BLaER1 treated with 17β-estradiol and CSF1 and Interleukin-3, amounts not matched to agents 10 nM and 100 nM (cell line): ENCODE measurements around the gene BPIFB3.
"Not testable (repeated sequence)": the region's sequence is repeated elsewhere in the genome, so short reads cannot be mapped to it uniquely, and the experiment has no call there.

Experiments used
- H3K27ac ChIP-seq, 11 experiments: shearing (Covaris generic); formaldehyde crosslinking; 2 replicates each; pipeline ENCODE4 v1.8.1; 2022
- H3K27me3 ChIP-seq, 11 experiments: shearing (Covaris generic); formaldehyde crosslinking; 2 replicates each; pipeline ENCODE4 v1.8.1; 2022
- H3K36me3 ChIP-seq, 11 experiments: shearing (Covaris generic); formaldehyde crosslinking; 2 replicates each; pipeline ENCODE4 v1.8.1; 2022
- H3K4me1 ChIP-seq, 10 experiments: shearing (Covaris generic); formaldehyde crosslinking; 2 replicates each; pipeline ENCODE4 v1.8.1; 2022
- H3K4me2 ChIP-seq, 11 experiments: shearing (Covaris generic); formaldehyde crosslinking; 2 replicates each; pipeline ENCODE4 v1.8.1; 2022
- H3K4me3 ChIP-seq, 10 experiments: shearing (Covaris generic); formaldehyde crosslinking; 2 replicates each; pipeline ENCODE4 v1.8.1; 2022
- H3K9ac ChIP-seq, 11 experiments: shearing (Covaris generic); formaldehyde crosslinking; 2 replicates each; pipeline ENCODE4 v1.8.1; 2022
- H3K9me3 ChIP-seq, 11 experiments: shearing (Covaris generic); formaldehyde crosslinking; replicated peaks in 1 of 11; 2 replicates each; pipeline ENCODE4 v1.8.1; 2022
- H4K20me1 ChIP-seq, 11 experiments: shearing (Covaris generic); formaldehyde crosslinking; 2 replicates each; pipeline ENCODE4 v1.8.1; 2022
- Cebpa-rat ChIP-seq, 11 experiments: shearing (Covaris generic); IDR thresholded peaks; 2 replicates each; pipeline ENCODE4 v1.8.1; 2022

BPIFB3 gene

GRCh38 chr20:33034901-33035492, 18.7 kb upstream of the BPIFB3 start:
- no peak overlapping the region for H3K4me2 ChIP-seq
- H3K9ac ChIP-seq = no peak overlapping the region
- no peaks in the 10 kb centered on the region; a peak in 1 of 22 replicates for H4K20me1 ChIP-seq
- no peaks in the 10 kb centered on the region for H3K4me1 ChIP-seq
- no peak for TF ChIP-seq Cebpa-rat (IDR thresholded peaks at IDR 0.05)
- H3K27ac ChIP-seq = no peak overlapping the region
- no peaks in the 10 kb centered on the region for H3K36me3 ChIP-seq
- H3K27me3 ChIP-seq = no peaks in the 10 kb centered on the region
- H3K4me3 ChIP-seq = no peak overlapping the region
- H3K9me3 ChIP-seq = no peaks in the 10 kb centered on the region; a peak in 4 of 22 replicates

GRCh38 chr20:33037456-33037855, 16.2 kb upstream of the BPIFB3 start:
- TF ChIP-seq Cebpa-rat (IDR thresholded peaks at IDR 0.05) = no peak
- Histone ChIP-seq H3K27me3 (no peaks in the 10 kb centered on the region), H3K27ac (no peak overlapping the region), H4K20me1 (no peaks in the 10 kb centered on the region), H3K4me1 (no peaks in the 10 kb centered on the region), H3K4me3 (no peak overlapping the region), H3K9me3 (no peaks in the 10 kb centered on the region; a peak in 4 of 22 replicates), H3K9ac (no peak overlapping the region), H3K36me3 (no peaks in the 10 kb centered on the region), H3K4me2 (no peak overlapping the region)

- no peaks in the 10 kb centered on the region for H3K27me3 ChIP-seq
- no peak overlapping the region for H3K27ac ChIP-seq
- no peak for TF ChIP-seq Cebpa-rat (IDR thresholded peaks at IDR 0.05)
- no peak overlapping the region for H3K9ac ChIP-seq
- H4K20me1 ChIP-seq = no peaks in the 10 kb centered on the region
- H3K4me1 ChIP-seq = no peaks in the 10 kb centered on the region
- no peaks in the 10 kb centered on the region for H3K36me3 ChIP-seq
- H3K9me3 ChIP-seq = peaks cover 0 to 5% (median 0%) of the 10 kb centered on the region in 11 experiments; a peak in 4 of 22 replicates
- no peak overlapping the region for H3K4me2 ChIP-seq
- no peak overlapping the region for H3K4me3 ChIP-seq
Observed at GRCh38 chr20:33038243-33038642, 15.5 kb upstream of the BPIFB3 start.

- no peak for TF ChIP-seq Cebpa-rat (IDR thresholded peaks at IDR 0.05)
- H3K4me1 ChIP-seq = no peaks in the 10 kb centered on the region
- H3K9ac ChIP-seq = no peak overlapping the region
- no peak overlapping the region for H3K4me2 ChIP-seq
- peaks cover 32 to 42% (median 36%) of the 10 kb centered on the region in 11 experiments for H3K9me3 ChIP-seq
- H3K36me3 ChIP-seq = no peaks in the 10 kb centered on the region; a peak in 1 of 22 replicates
- H3K27ac ChIP-seq = no peak overlapping the region
- no peaks in the 10 kb centered on the region for H4K20me1 ChIP-seq
- no peaks in the 10 kb centered on the region for H3K27me3 ChIP-seq
- no peak overlapping the region for H3K4me3 ChIP-seq
Observed at GRCh38 chr20:33042430-33042829, 11.3 kb upstream of the BPIFB3 start.

GRCh38 chr20:33042983-33043730, 10.5 kb upstream of the BPIFB3 start:
- Histone ChIP-seq H4K20me1 (no peaks in the 10 kb centered on the region), H3K4me1 (no peaks in the 10 kb centered on the region), H3K36me3 (no peaks in the 10 kb centered on the region; a peak in 1 of 22 replicates), H3K4me3 (no peak overlapping the region), H3K9me3 (peaks cover 35 to 47% (median 41%) of the 10 kb centered on the region in 11 experiments), H3K27ac (no peak overlapping the region), H3K4me2 (no peak overlapping the region), H3K9ac (no peak overlapping the region), H3K27me3 (no peaks in the 10 kb centered on the region)
- TF ChIP-seq Cebpa-rat (IDR thresholded peaks at IDR 0.05) = no peak

DNA sequence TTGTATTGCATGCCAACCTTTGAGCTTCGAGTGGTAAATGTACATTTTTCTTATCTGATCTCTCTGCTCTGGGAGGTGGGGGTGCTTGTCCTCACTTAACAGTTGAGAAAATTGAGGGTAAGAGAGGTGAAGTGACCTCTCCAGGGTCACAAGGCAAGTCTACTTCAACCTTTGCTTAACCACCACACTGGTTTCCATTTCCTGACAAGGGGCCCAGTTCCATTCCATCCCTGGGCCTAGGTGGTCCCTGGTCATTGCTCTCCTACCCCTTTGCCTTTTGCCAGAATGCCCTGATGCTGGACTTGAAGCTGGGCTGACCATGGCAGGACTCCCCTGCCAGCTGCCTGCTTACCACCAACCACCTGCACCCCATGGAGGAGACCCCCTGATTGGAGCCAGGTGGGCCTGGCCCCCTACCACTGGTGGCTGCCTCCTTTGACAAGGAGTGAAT, 9.9 kb upstream of the BPIFB3 start:
- no peaks in the 10 kb centered on the region for H3K4me1 ChIP-seq
- no peak for TF ChIP-seq Cebpa-rat (IDR thresholded peaks at IDR 0.05)
- no peaks in the 10 kb centered on the region for H3K27me3 ChIP-seq
- no peak overlapping the region for H3K9ac ChIP-seq
- H3K36me3 ChIP-seq = no peaks in the 10 kb centered on the region; a peak in 1 of 22 replicates
- no peaks in the 10 kb centered on the region for H4K20me1 ChIP-seq
- H3K9me3 ChIP-seq = peaks cover 35 to 47% (median 41%) of the 10 kb centered on the region in 11 experiments
- H3K27ac ChIP-seq = no peak overlapping the region
- no peak overlapping the region for H3K4me3 ChIP-seq
- H3K4me2 ChIP-seq = no peak overlapping the region

DNA sequence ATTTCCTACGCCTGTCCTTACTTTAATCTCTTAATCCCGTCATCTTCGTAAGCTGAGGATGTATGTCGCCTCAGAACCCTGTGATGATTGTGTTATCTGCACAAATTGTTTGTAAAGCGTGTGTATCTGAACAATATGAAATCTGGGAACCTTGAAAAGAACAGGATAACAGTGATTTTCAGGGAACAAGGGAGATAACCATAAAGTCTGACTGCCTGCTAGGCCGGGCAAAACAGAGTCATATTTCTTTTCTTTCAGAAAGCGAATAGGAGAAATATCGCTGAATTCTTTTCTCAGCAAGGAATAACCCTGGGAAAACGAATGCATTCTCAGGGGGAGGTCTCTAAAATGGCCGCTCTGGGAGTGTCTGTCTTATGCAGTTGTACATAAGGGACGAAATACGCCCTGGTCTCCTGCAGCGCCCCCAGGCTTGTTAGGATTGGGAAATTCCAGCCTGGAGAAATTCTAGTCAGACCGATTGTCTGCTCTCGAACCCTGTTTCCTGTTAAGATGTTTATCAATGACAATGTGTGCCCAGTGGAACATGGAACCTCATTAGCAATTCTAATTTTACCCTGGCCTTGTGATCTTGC, 8.5 kb upstream of the BPIFB3 start:
- not testable (repeated sequence) for H3K4me1 ChIP-seq, H3K4me3 ChIP-seq, H3K36me3 ChIP-seq, H4K20me1 ChIP-seq, H3K9ac ChIP-seq, H3K4me2 ChIP-seq, H3K27me3 ChIP-seq, H3K27ac ChIP-seq
- peaks cover 35 to 47% (median 41%) of the 10 kb centered on the region in 11 experiments for H3K9me3 ChIP-seq

DNA sequence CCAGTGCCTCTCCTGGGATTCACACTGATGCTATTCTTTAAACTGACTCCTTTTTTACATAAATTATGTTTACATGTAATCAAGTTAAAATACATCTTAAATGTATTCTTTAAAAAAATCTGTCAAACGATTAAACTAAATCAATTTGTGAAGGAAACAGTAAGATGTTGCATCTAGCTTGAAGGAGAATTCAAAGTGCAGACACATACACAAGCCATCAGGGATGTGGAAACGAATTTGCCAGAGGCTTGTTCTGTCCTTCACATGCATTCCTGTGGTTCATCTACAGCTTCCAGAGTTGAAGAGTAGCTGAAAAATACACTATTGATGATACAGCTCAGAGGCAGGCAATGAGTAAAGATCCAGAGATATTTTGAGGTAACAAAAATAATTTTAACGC, 7.3 kb upstream of the BPIFB3 start:
- Histone ChIP-seq H3K4me1 (no peaks in the 10 kb centered on the region), H3K27me3 (no peaks in the 10 kb centered on the region), H3K4me3 (no peak overlapping the region), H3K9ac (no peak overlapping the region), H3K27ac (no peak overlapping the region), H3K36me3 (no peaks in the 10 kb centered on the region; a peak in 1 of 22 replicates), H3K4me2 (no peak overlapping the region), H4K20me1 (no peaks in the 10 kb centered on the region), H3K9me3 (peaks cover 35 to 47% (median 41%) of the 10 kb centered on the region in 11 experiments)
- no peak for TF ChIP-seq Cebpa-rat (IDR thresholded peaks at IDR 0.05)

GRCh38 chr20:33051333-33051732, 2.4 kb upstream of the BPIFB3 start:
- H4K20me1 ChIP-seq = no peaks in the 10 kb centered on the region; a peak in 1 of 22 replicates
- H3K4me2 ChIP-seq = no peak overlapping the region
- no peak overlapping the region for H3K9ac ChIP-seq
- H3K4me3 ChIP-seq = no peak overlapping the region
- peaks cover 9 to 16% (median 13%) of the 10 kb centered on the region in 11 experiments for H3K9me3 ChIP-seq
- TF ChIP-seq Cebpa-rat (IDR thresholded peaks at IDR 0.05) = no peak
- no peaks in the 10 kb centered on the region for H3K36me3 ChIP-seq
- no peak overlapping the region for H3K27ac ChIP-seq
- H3K27me3 ChIP-seq = no peaks in the 10 kb centered on the region
- H3K4me1 ChIP-seq = peaks cover 0 to 23% (median 15%) of the 10 kb centered on the region in 10 experiments; a peak in 14 of 20 replicates
